Body of pancreas (tissue), 4 donors: ENCODE data around the gene XRCC3. TPM values are rescaled to one million over a fixed set of nuclear protein-coding genes. Genes with fewer than 3 reads are reported as not detected.
A peak's percentile ranks its signal among the peaks of the same experiment; 100 is the strongest.

ENCODE experiments used
- ATAC-seq: fragments of 150-250 bp; one replicate; pipeline ENCODE4 v1.9.1; 2016
- DNase-seq, 4 donors: peaks; one replicate each; pipeline ENCODE4 v3.0.0-alpha.2; 2019
- H3K27ac ChIP-seq, 4 donors: fragments of 200-600 bp; sonication (generic); 1 replicate in 3 of 4; 2 replicates in 1 of 4; pipeline versions ENCODE4 v1.5.1 to v1.6.1; 2016 to 2019; ENCODE audit warnings: mild to moderate bottlenecking in 1 of 4, mixed read lengths in 1 of 4, moderate library complexity in 1 of 4
- H3K27me3 ChIP-seq, 2 donors: fragments of 200-600 bp; sonication (generic); one replicate each; pipeline ENCODE4 v1.6.0; 2016; ENCODE audit warnings: mild to moderate bottlenecking in 1 of 2
- H3K36me3 ChIP-seq, 2 donors: fragments of 200-600 bp; sonication (generic); replicated peaks in 1 of 2; 2 replicates each; pipeline ENCODE4 v1.5.1; 2016; ENCODE audit warnings: low read depth in 2 of 2; ENCODE audit not compliant: insufficient read depth in 1 of 2
- H3K4me1 ChIP-seq: fragments of 200-600 bp; sonication (generic); one replicate; pipeline ENCODE4 v1.6.0; 2016
- H3K4me3 ChIP-seq, 2 donors: fragments of 200-600 bp; sonication (generic); 1 replicate in 1 of 2; 2 replicates in 1 of 2; pipeline ENCODE4 v1.5.1; 2016 to 2019
- H3K9me3 ChIP-seq, 3 donors: fragments of 200-600 bp; sonication (generic); 1 replicate in 2 of 3; 2 replicates in 1 of 3; pipeline ENCODE4 v1.5.1; 2016
- CTCF ChIP-seq, 7 experiments: fragments of 450-650 bp in 4 of 7; fragments of 200-600 bp in 3 of 7; sonication (generic) in 3 of 7; IDR thresholded peaks; one replicate each; pipeline ENCODE4 v1.5.1; 2016 to 2019; ENCODE audit warnings: antibody characterized with exemption in 7 of 7
- POLR2A ChIP-seq, 3 donors: fragments of 450-650 bp; IDR thresholded peaks; one replicate each; pipeline ENCODE4 v1.6.1; 2016; ENCODE audit warnings: antibody characterized with exemption in 3 of 3, mild to moderate bottlenecking in 2 of 3
- WGBS, 2 donors: methylation state at CpG; one replicate each; pipeline ENCODE4 v1.1.5; 2017; 5-methylcytosine and 5-hydroxymethylcytosine counted together
- intact Hi-C: fragments of 100-400 bp; cut with DNase I; formaldehyde crosslinking; loops from one replicate; pipeline ENCODE4 v1.15.1; 2023
- total RNA-seq, 2 donors: library from RNA; depleted of rRNA; stranded (reverse); fragments of >200 nt; gene quantifications; one replicate each; pipeline ENCODE4 v1.1.0, GENCODE V29; 2016

Gene XRCC3
- total RNA-seq, 2 donors from 2014 or later: 3.9 to 5.6 TPM

GRCh38 chr14:103714063-103714724 lies 1.1 kb downstream of the XRCC3 start:
- H3K4me1 ChIP-seq: peaks cover 54% of the 10 kb centered on the region
- no peak overlapping the region for H3K27ac ChIP-seq
- no peaks in the 10 kb centered on the region for H3K27me3 ChIP-seq
- DNase-seq (no peak), ATAC-seq (no peak)
- TF ChIP-seq POLR2A (IDR thresholded peaks at IDR 0.05) (no peak), CTCF (IDR thresholded peaks at IDR 0.05) (no peak)
- H3K9me3 ChIP-seq: no peaks in the 10 kb centered on the region
- intact Hi-C loops: no loop called here
- 61% methylated on average over 15 to 16 of the region's 16 CpGs for WGBS, 2 donors
- H3K36me3 ChIP-seq: no peaks in the 10 kb centered on the region
- no peak overlapping the region for H3K4me3 ChIP-seq

- DNase-seq: no peak
- no peak for TF ChIP-seq POLR2A (IDR thresholded peaks at IDR 0.05)
- no peak for TF ChIP-seq CTCF (IDR thresholded peaks at IDR 0.05)
- Histone ChIP-seq H3K27ac (no peak overlapping the region), H3K27me3 (no peaks in the 10 kb centered on the region), H3K4me3 (no peak overlapping the region), H3K36me3 (no peaks in the 10 kb centered on the region), H3K9me3 (no peaks in the 10 kb centered on the region), H3K4me1 (peaks cover 54% of the 10 kb centered on the region)
- ATAC-seq: no peak
- intact Hi-C loops: no loop called here
- 76 to 88% methylated on average over 14 to 17 of the region's 18 CpGs for WGBS, 2 donors
Observed at GRCh38 chr14:103713304-103714062, 1.8 kb downstream of the XRCC3 start.

GRCh38 chr14:103712633-103713247 lies 2.5 kb downstream of the XRCC3 start:
- intact Hi-C loops: no loop called here
- H3K27ac ChIP-seq: peak overlapping the region in 3 of 4 donors; percentile 9 to 67 (median 48)
- DNase-seq: peak in 1 of 4 donors; percentile 22

More at GRCh38 chr14:103712633-103713247, 2.5 kb downstream of the XRCC3 start:
- WGBS, 2 donors: 67 to 94% methylated on average over 8 to 24 of the region's 24 CpGs
- Histone ChIP-seq H3K36me3 (no peaks in the 10 kb centered on the region), H3K4me1 (peaks cover 51% of the 10 kb centered on the region), H3K9me3 (no peaks in the 10 kb centered on the region), H3K27me3 (no peaks in the 10 kb centered on the region), H3K4me3 (no peak overlapping the region)
- ATAC-seq: no peak
- no peak for TF ChIP-seq CTCF (IDR thresholded peaks at IDR 0.05)
- no peak for TF ChIP-seq POLR2A (IDR thresholded peaks at IDR 0.05)
